ENCODE results near the gene ADGRD2.

- TF ChIP-seq POLR2A (IDR thresholded peaks at IDR 0.05) = no peak
- no peak for TF ChIP-seq CTCF (IDR thresholded peaks at IDR 0.05)
Observed at GRCh38 chr9:124436320-124436719, 13.9 kb upstream of the ADGRD2 start.

Data from thyroid gland (tissue), 4 donors.